Peyer's patch (tissue), 4 donors: Measurements from ENCODE around the gene IKZF2. TPM values are rescaled to one million over a fixed set of nuclear protein-coding genes. Genes with fewer than 3 reads are reported as not detected.

Experiments
- DNase-seq, 3 donors: peaks; one replicate each; pipeline ENCODE4 v3.0.0-alpha.2; 2017 to 2019
- H3K27ac ChIP-seq, 4 donors: fragments of 200-600 bp; sonication (generic); one replicate each; pipeline ENCODE4 v1.5.1; 2016 to 2019
- H3K27me3 ChIP-seq, 2 donors: fragments of 200-600 bp; sonication (generic); one replicate each; pipeline ENCODE4 v1.5.1; 2019
- H3K36me3 ChIP-seq, 3 donors: fragments of 200-600 bp; sonication (generic); one replicate each; pipeline ENCODE4 v1.5.1; 2016 to 2019
- H3K4me1 ChIP-seq, 4 donors: fragments of 200-600 bp; sonication (generic); one replicate each; pipeline ENCODE4 v1.5.1; 2016 to 2019
- H3K4me3 ChIP-seq, 4 donors: fragments of 200-600 bp; sonication (generic); 1 replicate in 3 of 4; 2 replicates in 1 of 4; pipeline ENCODE4 v1.5.1; 2016 to 2019; ENCODE audit warnings: mild to moderate bottlenecking in 1 of 4
- H3K9me3 ChIP-seq, 4 donors: fragments of 200-600 bp; sonication (generic); one replicate each; pipeline ENCODE4 v1.5.1; 2016 to 2019; ENCODE audit warnings: mild to moderate bottlenecking in 1 of 4
- POLR2A ChIP-seq, 2 donors: fragments of 450-650 bp; IDR thresholded peaks; one replicate each; pipeline ENCODE4 v1.5.1; 2017; ENCODE audit warnings: antibody characterized with exemption in 2 of 2, mild to moderate bottlenecking in 2 of 2, moderate library complexity in 2 of 2
- total RNA-seq, 4 donors: library from RNA; depleted of rRNA; stranded (reverse); fragments of >200 nt; gene quantifications; one replicate each; pipeline ENCODE4 v1.1.0, GENCODE V29; 2016
- TF ChIP-seq, protein P1 (sequence below), 6 experiments: fragments of 450-650 bp in 4 of 6; fragments of 200-600 bp in 2 of 6; sonication (generic) in 1 of 6; IDR thresholded peaks; one replicate each; pipeline ENCODE4 v1.5.1; 2017 to 2019; ENCODE audit warnings: antibody characterized with exemption in 6 of 6, mild to moderate bottlenecking in 3 of 6, moderate library complexity in 1 of 6

The IKZF2 gene
- total RNA-seq, 4 donors from 2014 or later = 4.2 to 8.3 (median 6.1) TPM

DNA sequence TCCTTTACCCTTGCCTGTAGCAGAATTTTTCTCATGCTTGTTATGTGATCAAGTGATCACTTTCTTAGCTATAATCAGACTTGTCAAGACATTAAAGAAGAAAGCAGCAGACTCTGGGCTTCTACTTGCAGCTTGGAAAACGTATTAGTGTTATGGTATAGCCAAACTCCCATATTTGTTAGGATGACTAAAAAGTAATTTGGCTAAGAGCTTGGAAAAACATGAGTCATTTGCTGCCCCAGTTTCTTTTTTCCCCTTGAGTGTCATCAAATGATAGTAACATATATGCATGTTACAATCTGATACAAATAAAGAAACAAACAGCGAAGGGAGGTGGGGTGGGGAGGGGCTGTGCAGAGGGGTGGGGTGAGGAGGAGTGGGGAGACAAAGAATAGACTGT lies 155.5 kb downstream of the IKZF2 start:
- H3K9me3 ChIP-seq = no peaks in the 10 kb centered on the region
- no peak for DNase-seq
- H3K27me3 ChIP-seq = no peaks in the 10 kb centered on the region
- H3K4me3 ChIP-seq = no peak overlapping the region
- no peaks in the 10 kb centered on the region for H3K36me3 ChIP-seq
- H3K27ac ChIP-seq = no peak overlapping the region
- no peak for TF ChIP-seq POLR2A (IDR thresholded peaks at IDR 0.05)
- TF ChIP-seq, protein P1, sequence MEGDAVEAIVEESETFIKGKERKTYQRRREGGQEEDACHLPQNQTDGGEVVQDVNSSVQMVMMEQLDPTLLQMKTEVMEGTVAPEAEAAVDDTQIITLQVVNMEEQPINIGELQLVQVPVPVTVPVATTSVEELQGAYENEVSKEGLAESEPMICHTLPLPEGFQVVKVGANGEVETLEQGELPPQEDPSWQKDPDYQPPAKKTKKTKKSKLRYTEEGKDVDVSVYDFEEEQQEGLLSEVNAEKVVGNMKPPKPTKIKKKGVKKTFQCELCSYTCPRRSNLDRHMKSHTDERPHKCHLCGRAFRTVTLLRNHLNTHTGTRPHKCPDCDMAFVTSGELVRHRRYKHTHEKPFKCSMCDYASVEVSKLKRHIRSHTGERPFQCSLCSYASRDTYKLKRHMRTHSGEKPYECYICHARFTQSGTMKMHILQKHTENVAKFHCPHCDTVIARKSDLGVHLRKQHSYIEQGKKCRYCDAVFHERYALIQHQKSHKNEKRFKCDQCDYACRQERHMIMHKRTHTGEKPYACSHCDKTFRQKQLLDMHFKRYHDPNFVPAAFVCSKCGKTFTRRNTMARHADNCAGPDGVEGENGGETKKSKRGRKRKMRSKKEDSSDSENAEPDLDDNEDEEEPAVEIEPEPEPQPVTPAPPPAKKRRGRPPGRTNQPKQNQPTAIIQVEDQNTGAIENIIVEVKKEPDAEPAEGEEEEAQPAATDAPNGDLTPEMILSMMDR (IDR thresholded peaks at IDR 0.05) = no peak
- H3K4me1 ChIP-seq = no peaks in the 10 kb centered on the region

DNA sequence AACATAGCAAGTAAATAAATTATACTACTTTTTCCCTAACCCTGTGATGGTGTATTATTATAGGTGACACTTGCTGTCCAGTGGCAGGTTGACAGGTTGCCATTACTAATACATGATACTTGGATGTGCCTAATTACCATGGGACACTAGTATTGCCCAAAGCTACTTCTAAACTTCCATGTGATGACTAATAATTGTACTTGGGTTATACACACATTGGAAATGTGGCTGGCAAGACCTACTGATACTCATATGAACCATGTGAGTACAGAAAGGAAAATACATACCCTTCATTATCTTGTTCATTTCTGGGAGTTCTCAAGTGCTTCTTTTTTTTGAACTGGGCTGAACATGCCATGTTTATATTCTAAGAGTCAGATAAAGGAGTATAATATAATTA lies 156.4 kb downstream of the IKZF2 start:
- no peak for TF ChIP-seq POLR2A (IDR thresholded peaks at IDR 0.05)
- TF ChIP-seq, protein P1 (IDR thresholded peaks at IDR 0.05) = no peak
- Histone ChIP-seq H3K27me3 (no peaks in the 10 kb centered on the region), H3K4me3 (no peak overlapping the region), H3K27ac (no peak overlapping the region), H3K9me3 (no peaks in the 10 kb centered on the region), H3K36me3 (no peaks in the 10 kb centered on the region), H3K4me1 (no peaks in the 10 kb centered on the region)
- no peak for DNase-seq

DNA sequence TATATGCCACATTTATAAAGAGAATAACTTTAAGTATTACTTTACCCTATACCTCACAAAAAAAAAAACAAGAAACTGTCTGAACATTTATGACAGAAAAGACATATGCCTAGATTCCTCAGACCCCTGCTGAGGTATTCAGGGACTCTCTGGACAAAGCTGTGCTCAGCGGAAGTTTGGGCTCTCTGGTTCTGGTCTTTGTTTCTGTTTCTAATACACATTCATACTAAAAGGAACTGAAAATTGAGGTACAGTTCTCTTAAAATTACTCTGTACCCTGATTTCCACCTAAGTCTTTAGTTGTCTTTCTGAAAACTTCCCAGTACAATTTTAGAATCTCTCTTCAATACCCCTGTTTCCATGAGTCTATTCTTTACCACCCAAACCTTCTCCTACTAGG lies 160.3 kb downstream of the IKZF2 start:
- H3K36me3 ChIP-seq = no peaks in the 10 kb centered on the region
- DNase-seq = no peak
- no peaks in the 10 kb centered on the region for H3K9me3 ChIP-seq
- no peak overlapping the region for H3K27ac ChIP-seq
- H3K4me3 ChIP-seq = no peak overlapping the region
- no peaks in the 10 kb centered on the region for H3K4me1 ChIP-seq
- TF ChIP-seq, protein P1 (IDR thresholded peaks at IDR 0.05) = no peak
- TF ChIP-seq POLR2A (IDR thresholded peaks at IDR 0.05) = no peak
- no peaks in the 10 kb centered on the region for H3K27me3 ChIP-seq

DNA sequence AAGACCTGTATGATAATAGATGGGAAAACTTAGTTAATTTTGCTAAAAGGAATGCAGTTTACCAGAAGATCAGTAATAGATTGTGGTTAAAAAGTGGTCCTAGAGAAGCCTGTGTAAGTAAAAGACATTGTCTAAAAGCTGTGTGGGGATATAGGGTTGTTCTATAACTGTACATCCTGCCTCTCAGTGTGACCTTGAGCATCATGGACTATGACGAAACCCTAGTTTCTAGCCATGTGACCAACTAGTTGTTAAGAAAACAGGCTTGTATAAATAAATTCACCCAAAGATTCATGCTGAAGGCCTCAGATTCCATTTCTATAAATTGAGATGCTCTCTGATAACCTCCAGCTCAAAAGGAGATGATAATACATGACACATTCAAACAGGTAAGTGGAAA lies 160.7 kb downstream of the IKZF2 start:
- no peak overlapping the region for H3K4me3 ChIP-seq
- no peaks in the 10 kb centered on the region for H3K36me3 ChIP-seq
- no peak for TF ChIP-seq POLR2A (IDR thresholded peaks at IDR 0.05)
- TF ChIP-seq, protein P1 (IDR thresholded peaks at IDR 0.05) = no peak

DNA sequence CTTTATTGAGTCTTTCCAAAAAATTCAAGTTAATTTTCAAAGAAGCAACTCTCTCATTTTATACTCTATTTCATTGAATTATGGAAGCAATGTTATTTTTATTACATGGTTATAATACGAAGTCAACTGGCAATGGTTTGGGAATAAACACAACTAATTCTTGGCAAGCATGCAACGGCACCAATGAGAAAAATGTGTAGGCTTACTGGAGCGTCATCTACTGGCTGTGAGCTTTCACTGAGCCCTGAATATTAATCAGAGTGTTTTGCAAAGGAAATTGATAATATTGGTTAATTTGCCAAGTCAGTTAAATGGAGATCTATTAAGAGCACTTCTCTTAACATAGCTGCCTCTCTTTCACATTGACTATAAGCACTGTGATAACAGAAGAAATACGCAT lies 163.9 kb downstream of the IKZF2 start:
- DNase-seq = no peak
- no peaks in the 10 kb centered on the region for H3K36me3 ChIP-seq
- no peaks in the 10 kb centered on the region for H3K9me3 ChIP-seq
- H3K27me3 ChIP-seq = no peaks in the 10 kb centered on the region
- H3K4me1 ChIP-seq = no peaks in the 10 kb centered on the region
- no peak for TF ChIP-seq POLR2A (IDR thresholded peaks at IDR 0.05)
- TF ChIP-seq, protein P1 (IDR thresholded peaks at IDR 0.05) = no peak
- H3K4me3 ChIP-seq = no peak overlapping the region
- H3K27ac ChIP-seq = no peak overlapping the region

More for the DNA sequence above, 160.7 kb downstream of the IKZF2 start:
- no peaks in the 10 kb centered on the region for H3K4me1 ChIP-seq
- no peaks in the 10 kb centered on the region for H3K27me3 ChIP-seq
- H3K27ac ChIP-seq = no peak overlapping the region
- no peak for DNase-seq
- H3K9me3 ChIP-seq = no peaks in the 10 kb centered on the region

DNA sequence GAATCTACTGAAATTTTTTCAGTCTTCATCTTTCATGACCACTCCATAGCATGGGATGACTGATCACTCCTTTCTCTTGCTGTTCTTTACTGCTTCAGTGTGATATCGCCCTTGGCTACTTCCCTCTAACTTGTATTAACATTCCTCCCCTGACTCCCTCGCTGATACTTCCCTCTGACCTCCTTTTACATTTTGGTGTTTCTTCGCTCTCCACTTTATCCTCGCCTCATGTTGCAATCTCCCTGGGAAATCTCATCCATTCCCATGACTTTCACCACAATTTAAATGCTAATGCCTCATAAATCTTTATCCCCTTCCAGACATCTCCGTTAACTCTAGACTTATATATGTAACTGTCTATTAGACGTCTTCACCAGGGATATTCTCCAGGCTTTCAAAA lies 167.3 kb downstream of the IKZF2 start:
- Histone ChIP-seq H3K9me3 (no peaks in the 10 kb centered on the region), H3K27me3 (no peaks in the 10 kb centered on the region), H3K36me3 (no peaks in the 10 kb centered on the region), H3K4me1 (no peaks in the 10 kb centered on the region), H3K27ac (no peak overlapping the region), H3K4me3 (no peak overlapping the region)
- TF ChIP-seq POLR2A (IDR thresholded peaks at IDR 0.05) = no peak
- TF ChIP-seq, protein P1 (IDR thresholded peaks at IDR 0.05) = no peak
- no peak for DNase-seq
